GM18907 (cell line): ENCODE results near the gene YIF1A.

Source experiments
- ATAC-seq: cut with Tn5 transposase; IDR thresholded peaks from one replicate; pipeline ENCODE4 v1.9.1; 2021; ENCODE audit warnings: mild to moderate bottlenecking, moderate library complexity; ENCODE audit not compliant: unreplicated experiment

Gene YIF1A

GRCh38 chr11:66248903-66249302, 40.0 kb downstream of the YIF1A start:
- ATAC-seq = no peak

- no peak for ATAC-seq
These were observed 41.1 kb downstream of the YIF1A start for GRCh38 chr11:66247801-66248200.

- ATAC-seq = no peak
These were observed 41.6 kb downstream of the YIF1A start for GRCh38 chr11:66247295-66247694.

- no peak for ATAC-seq
These were observed 45.0 kb downstream of the YIF1A start for GRCh38 chr11:66243782-66244535.

- ATAC-seq = no peak
These were observed 46.7 kb downstream of the YIF1A start for GRCh38 chr11:66242095-66242765.

- no peak for ATAC-seq
These were observed 48.2 kb downstream of the YIF1A start for GRCh38 chr11:66240781-66241136.

- ATAC-seq = no peak
These were observed 48.8 kb downstream of the YIF1A start for GRCh38 chr11:66239998-66240780.

- no peak for ATAC-seq
These were observed 49.4 kb downstream of the YIF1A start for GRCh38 chr11:66239511-66239910.

- ATAC-seq = no peak
These were observed 50.0 kb downstream of the YIF1A start for GRCh38 chr11:66238786-66239413.

- no peak for ATAC-seq
These were observed 51.1 kb downstream of the YIF1A start for GRCh38 chr11:66237867-66238266.

- ATAC-seq = no peak
These were observed 53.8 kb downstream of the YIF1A start for GRCh38 chr11:66235141-66235540.
